Aorta (tissue), 5 donors: ENCODE results near the gene PFN3. TPM values are rescaled to one million over a fixed set of nuclear protein-coding genes. Genes with fewer than 3 reads are reported as not detected.
"Not testable (repeated sequence)": the region's sequence is repeated elsewhere in the genome, so short reads cannot be mapped to it uniquely, and the experiment has no call there.

Experiments used
- ATAC-seq: fragments of 200-7000 bp; cut with Tn5 transposase; one replicate; pipeline ENCODE4 v1.9.1; 2022; ENCODE audit warnings: moderate library complexity; ENCODE audit not compliant: low FRiP score
- DNase-seq, 2 donors: peaks; one replicate each; pipeline ENCODE4 v3.0.0-alpha.2; 2020
- H3K27ac ChIP-seq, 2 donors: one replicate each; pipeline ENCODE4 v1.5.1; 2013; ENCODE audit warnings: low read length in 2 of 2, mild to moderate bottlenecking in 2 of 2, moderate library complexity in 2 of 2, control low read depth in 1 of 2, inconsistent platforms in 1 of 2, low read depth in 1 of 2
- H3K27me3 ChIP-seq, 2 donors: one replicate each; pipeline ENCODE4 v1.6.1; 2013; ENCODE audit warnings: control low read depth in 1 of 2, low read length in 1 of 2, mild to moderate bottlenecking in 1 of 2, moderate library complexity in 1 of 2; ENCODE audit not compliant: insufficient read depth in 2 of 2, control insufficient read depth in 1 of 2
- H3K36me3 ChIP-seq, 2 donors: one replicate each; pipeline ENCODE4 v1.6.1; 2013; ENCODE audit warnings: control low read depth in 1 of 2, low read length in 1 of 2, mild to moderate bottlenecking in 1 of 2; ENCODE audit not compliant: insufficient read depth in 2 of 2, control insufficient read depth in 1 of 2
- H3K4me1 ChIP-seq, 2 donors: one replicate each; pipeline ENCODE4 v1.6.1; 2013; ENCODE audit warnings: low read length in 2 of 2, control low read depth in 1 of 2, mild to moderate bottlenecking in 1 of 2, moderate library complexity in 1 of 2; ENCODE audit not compliant: insufficient read depth in 2 of 2, control insufficient read depth in 1 of 2
- H3K4me3 ChIP-seq, 2 donors: one replicate each; pipeline ENCODE4 v1.5.1; 2013; ENCODE audit warnings: low read length in 2 of 2, control low read depth in 1 of 2, mild to moderate bottlenecking in 1 of 2
- H3K9me3 ChIP-seq: one replicate; pipeline ENCODE4 v1.6.1; 2013; ENCODE audit warnings: mild to moderate bottlenecking, low read length; ENCODE audit not compliant: control insufficient read depth
- WGBS, 2 donors: extraction: QIAGEN DNeasy Blood & Tissue Kit; methylation state at CpG; one replicate each; pipeline ENCODE4 v1.1.7; 2013; 5-methylcytosine and 5-hydroxymethylcytosine counted together
- intact Hi-C, 2 donors: fragments of 100-400 bp; cut with DNase I; formaldehyde crosslinking; loops; one replicate each; pipeline versions ENCODE4 v1.14.2 to v1.15.0; 2022
- polyA plus RNA-seq, 2 donors: library from polyadenylated mRNA; stranded (reverse); fragments of 200-250 nt; gene quantifications; one replicate each; pipeline ENCODE4 v1.2.3, GENCODE V29; 2013
- total RNA-seq, 2 donors: library from RNA; stranded (reverse); fragmentation: NEBNext Ultra II Directional; extraction: Animal tissue kit (Norgen Biotek cat#: 25700); gene quantifications; one replicate each; pipeline ENCODE4 v1.2.1, GENCODE V29; 2021
- donor health status: healthy with polysubstance abuse.
- donor health status: Bipolar disorder and iron deficiency.
- donor health status: DM: no; HTN: no; CAD: no.
- donor health status: DM: no; HTN: no; CAD: no.
- donor health status: DM: yes; HTN: yes; CAD: no.

The PFN3 gene
- total and polyA plus RNA-seq, 4 donors, result not detected

DNA sequence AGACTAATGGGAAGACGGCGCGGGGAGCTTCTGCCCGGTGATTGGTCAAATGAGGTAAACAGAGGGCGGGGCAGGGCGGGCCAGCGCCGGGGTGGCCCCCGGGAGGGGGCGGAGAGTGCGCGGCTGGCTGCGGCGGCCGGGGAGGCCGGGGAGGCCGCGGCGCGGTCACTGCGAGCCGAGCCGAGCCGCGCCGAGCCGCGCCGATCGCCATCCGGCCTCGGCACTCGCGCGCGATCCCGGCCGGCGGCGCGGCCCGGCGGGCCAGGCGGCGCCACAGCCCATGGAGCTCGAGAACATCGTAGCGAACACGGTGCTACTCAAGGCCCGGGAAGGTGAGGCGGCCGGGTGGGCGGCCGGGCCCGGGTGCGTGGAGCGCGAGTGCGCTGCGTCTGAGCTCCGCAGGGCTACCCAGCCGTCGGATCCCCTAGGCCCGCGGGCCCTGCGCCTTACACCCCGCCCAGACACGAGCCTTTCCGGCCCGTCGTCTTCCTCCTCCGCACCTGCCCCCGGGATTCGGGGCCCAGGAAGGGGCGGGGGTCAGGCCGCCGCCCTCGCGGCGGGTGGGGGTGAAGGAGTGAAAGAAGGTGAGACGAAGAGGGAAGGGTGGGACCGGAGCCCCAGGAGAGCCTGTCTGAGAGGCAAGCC, 26.2 kb upstream of the PFN3 start, which contains the start of gene GRK6:
TSS of gene GRK6 (plus strand) at position 111 of the 645 bp plus-strand sequence. CDS start at position 281, 170 bp downstream.
- H3K4me1 ChIP-seq, result peaks cover 0 to 3% of the 10 kb centered on the region in 2 donors
- intact Hi-C loops, result loop anchor here in 1 of 2 donors (2.0 kb wide), 2 partner anchors 28 to 70 kb away; partner anchors contain the start of gene PDLIM7
- DNase-seq, result peak; percentile 72 to 86
- no peaks in the 10 kb centered on the region for H3K27me3 ChIP-seq
- H3K36me3 ChIP-seq, result no peaks in the 10 kb centered on the region
- no peaks in the 10 kb centered on the region for H3K9me3 ChIP-seq
- peak within 1 kb of the TSS; percentile 79 to 94 for H3K27ac ChIP-seq
- WGBS, 2 donors, result 1% methylated on average over 61 to 82 of the region's 82 CpGs
- no peak for ATAC-seq
- peak within 1 kb of the TSS; percentile 63 to 86 for H3K4me3 ChIP-seq

GRCh38 chr5:177425801-177426565, 25.5 kb upstream of the PFN3 start:
- H3K4me3 ChIP-seq, result peak overlapping the region; percentile 36
- H3K9me3 ChIP-seq, result no peaks in the 10 kb centered on the region
- DNase-seq (peak; percentile 99 to 100), ATAC-seq (peak; percentile 98)
- no peaks in the 10 kb centered on the region for H3K36me3 ChIP-seq
- H3K27ac ChIP-seq, result peak overlapping the region; percentile 79 to 94
- intact Hi-C loops, result loop anchor here in 1 of 2 donors (2.0 kb wide), 2 partner anchors 29 to 71 kb away; partner anchors contain the start of gene PDLIM7
- 1% methylated on average over 50 to 52 of the region's 52 CpGs for WGBS, 2 donors
- peaks cover 0 to 3% of the 10 kb centered on the region in 2 donors for H3K4me1 ChIP-seq
- no peaks in the 10 kb centered on the region for H3K27me3 ChIP-seq

- no peaks in the 10 kb centered on the region for H3K27me3 ChIP-seq
- ATAC-seq (no peak), DNase-seq (no peak)
- peak overlapping the region in 1 of 2 donors; percentile 36 for H3K4me3 ChIP-seq
- H3K9me3 ChIP-seq, result no peaks in the 10 kb centered on the region
- intact Hi-C loops, result no loop called here
- H3K27ac ChIP-seq, result peak overlapping the region in 1 of 2 donors; percentile 85
- 44 to 48% methylated on average over 13 of the region's 13 CpGs for WGBS, 2 donors
- H3K4me1 ChIP-seq, result peaks cover 0 to 3% of the 10 kb centered on the region in 2 donors
- no peaks in the 10 kb centered on the region for H3K36me3 ChIP-seq
These were observed 24.8 kb upstream of the PFN3 start for GRCh38 chr5:177425196-177425800.

- no peak overlapping the region for H3K27ac ChIP-seq
- no peaks in the 10 kb centered on the region for H3K9me3 ChIP-seq
- intact Hi-C loops, result no loop called here
- H3K36me3 ChIP-seq, result no peaks in the 10 kb centered on the region
- 87 to 96% methylated on average over 2 of the region's 2 CpGs for whole genome bisulfite sequencing, 2 donors
- no peak overlapping the region for H3K4me3 ChIP-seq
- peaks cover 0 to 3% of the 10 kb centered on the region in 2 donors for H3K4me1 ChIP-seq
- DNase-seq (no peak), ATAC-seq (no peak)
- H3K27me3 ChIP-seq, result no peaks in the 10 kb centered on the region
These were observed 23.2 kb upstream of the PFN3 start for GRCh38 chr5:177423671-177424070.

DNA sequence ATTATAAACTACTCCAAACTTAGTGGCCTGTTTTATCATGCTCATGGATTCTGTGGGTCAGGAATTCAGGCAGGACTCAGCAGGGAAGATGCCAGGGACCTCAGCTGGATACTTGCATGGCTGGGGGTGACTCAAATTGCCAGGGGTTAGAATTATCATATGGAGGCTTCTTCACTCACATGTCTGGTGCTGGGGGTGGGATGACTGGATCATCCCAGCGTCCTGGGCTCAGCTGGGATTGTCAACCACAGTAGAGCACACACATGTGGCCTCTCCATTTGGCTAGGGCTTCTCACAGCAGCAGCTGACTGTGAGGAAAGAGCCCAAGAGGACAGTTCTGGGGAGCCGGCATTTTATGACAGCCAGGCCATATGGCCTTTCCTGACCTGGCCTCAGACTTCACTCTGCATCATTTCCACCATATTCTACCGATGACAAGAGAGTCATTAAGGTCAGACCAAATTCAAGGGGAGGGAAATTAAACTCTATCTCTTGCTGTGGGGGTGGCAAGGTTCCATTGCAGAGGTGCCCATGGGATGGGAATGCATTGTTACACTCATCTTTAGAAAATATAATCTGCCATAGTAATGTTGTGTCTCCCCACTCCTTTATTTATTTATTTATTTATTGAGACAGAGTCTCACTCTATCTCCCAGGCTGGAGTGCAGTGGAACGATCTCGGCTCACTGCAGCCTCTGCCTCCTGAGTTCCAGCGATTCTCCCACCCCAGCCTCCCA, 20.8 kb upstream of the PFN3 start:
- H3K27ac ChIP-seq, result no peak overlapping the region
- WGBS, 2 donors, result 85 to 87% methylated on average over 6 of the region's 6 CpGs
- no peak for DNase-seq
- no peaks in the 10 kb centered on the region for H3K9me3 ChIP-seq
- H3K4me3 ChIP-seq, result no peak overlapping the region
- intact Hi-C loops, result no loop called here
- H3K4me1 ChIP-seq, result no peaks in the 10 kb centered on the region
- ATAC-seq, result no peak
- H3K27me3 ChIP-seq, result no peaks in the 10 kb centered on the region
- H3K36me3 ChIP-seq, result no peaks in the 10 kb centered on the region

GRCh38 chr5:177420472-177420871, 20.0 kb upstream of the PFN3 start:
- H3K9me3 ChIP-seq, H3K36me3 ChIP-seq, H3K4me1 ChIP-seq, intact Hi-C loops, H3K27me3 ChIP-seq, DNase-seq, H3K4me3 ChIP-seq, H3K27ac ChIP-seq, ATAC-seq: not testable (repeated sequence)
- 82 to 85% methylated on average over 7 of the region's 7 CpGs for WGBS, 2 donors

GRCh38 chr5:177419046-177419445, 18.6 kb upstream of the PFN3 start:
- Histone ChIP-seq H3K9me3 (no peaks in the 10 kb centered on the region), H3K27me3 (no peaks in the 10 kb centered on the region), H3K36me3 (no peaks in the 10 kb centered on the region), H3K4me3 (no peak overlapping the region), H3K27ac (no peak overlapping the region), H3K4me1 (no peaks in the 10 kb centered on the region)
- 76 to 77% methylated on average over 3 of the region's 3 CpGs for WGBS, 2 donors
- ATAC-seq (no peak), DNase-seq (no peak)
- intact Hi-C loops, result no loop called here

GRCh38 chr5:177417081-177417480, 16.6 kb upstream of the PFN3 start:
- intact Hi-C loops, H3K9me3 ChIP-seq, H3K27ac ChIP-seq, H3K4me3 ChIP-seq, DNase-seq, H3K36me3 ChIP-seq, ATAC-seq, H3K4me1 ChIP-seq, H3K27me3 ChIP-seq: not testable (repeated sequence)
- WGBS, 2 donors, result 93 to 95% methylated on average over 6 of the region's 6 CpGs
